GM12878 (cell line): ENCODE measurements around the gene SEMA3C.

ENCODE experiments used
- CBX3 ChIP-seq: fragments of 200-600 bp; sonication (generic); IDR thresholded peaks from 2 replicates; pipeline ENCODE4 v1.6.1; 2016; ENCODE audit warnings: low read depth, borderline replicate concordance
- POLR2A ChIP-seq: IDR thresholded peaks from 2 replicates; pipeline ENCODE4 v1.6.1; 2011; ENCODE audit warnings: low read depth, mild to moderate bottlenecking, low read length
- RAD51 ChIP-seq: fragments of 450-650 bp; IDR thresholded peaks from 2 replicates; pipeline ENCODE4 v1.6.1; 2016; ENCODE audit warnings: moderate library complexity, mild to moderate bottlenecking, inconsistent platforms
- TAF1 ChIP-seq: IDR thresholded peaks from 2 replicates; pipeline ENCODE4 v1.6.1; 2011; ENCODE audit warnings: mild to moderate bottlenecking, low read depth, low read length, borderline replicate concordance
- TF ChIP-seq, protein P1 (sequence below): IDR thresholded peaks from 2 replicates; pipeline ENCODE4 v1.6.1; 2012; ENCODE audit warnings: low read depth, low read length, improper control_type of control experiment
- TF ChIP-seq, protein P2 (sequence below): IDR thresholded peaks from 2 replicates; pipeline ENCODE4 v1.6.1; 2012; ENCODE audit warnings: mild to moderate bottlenecking, low read depth, low read length
- TF ChIP-seq, protein P3 (sequence below): IDR thresholded peaks from 2 replicates; pipeline ENCODE4 v1.6.1; 2011; ENCODE audit warnings: low read depth, mild to moderate bottlenecking, low read length, moderate library complexity, borderline replicate concordance; ENCODE audit errors: extremely low read depth
- TF ChIP-seq, protein P4 (sequence below): fragments of 450-650 bp; IDR thresholded peaks from 2 replicates; pipeline ENCODE4 v1.6.1; 2018; ENCODE audit warnings: borderline replicate concordance, mild to moderate bottlenecking; ENCODE audit not compliant: partially characterized antibody

DNA sequence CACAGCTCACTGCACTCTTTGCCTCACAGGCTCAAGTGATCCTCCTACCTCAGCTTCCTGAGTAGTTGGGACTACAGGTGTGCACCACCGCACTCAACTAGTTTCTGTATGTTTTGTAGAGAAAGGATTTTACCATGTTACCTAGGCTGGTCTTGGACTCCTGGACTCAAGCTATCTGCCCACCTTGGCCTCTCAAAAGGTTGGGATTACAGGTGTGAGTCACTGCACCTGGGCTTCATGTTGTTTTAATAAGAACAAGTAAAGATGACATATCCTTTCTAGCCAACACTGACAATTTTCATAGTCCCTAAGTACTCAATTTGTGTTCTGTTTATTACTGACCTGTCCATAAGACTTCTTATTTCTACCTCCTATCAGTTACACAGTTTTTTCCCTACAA is 16.8 kb downstream of the SEMA3C start:
- TF ChIP-seq POLR2A (no peak), TAF1 (no peak), RAD51 (no peak), CBX3 (no peak)
- TF ChIP-seq, protein P1, sequence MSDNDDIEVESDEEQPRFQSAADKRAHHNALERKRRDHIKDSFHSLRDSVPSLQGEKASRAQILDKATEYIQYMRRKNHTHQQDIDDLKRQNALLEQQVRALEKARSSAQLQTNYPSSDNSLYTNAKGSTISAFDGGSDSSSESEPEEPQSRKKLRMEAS, result no peak
- TF ChIP-seq, protein P2, sequence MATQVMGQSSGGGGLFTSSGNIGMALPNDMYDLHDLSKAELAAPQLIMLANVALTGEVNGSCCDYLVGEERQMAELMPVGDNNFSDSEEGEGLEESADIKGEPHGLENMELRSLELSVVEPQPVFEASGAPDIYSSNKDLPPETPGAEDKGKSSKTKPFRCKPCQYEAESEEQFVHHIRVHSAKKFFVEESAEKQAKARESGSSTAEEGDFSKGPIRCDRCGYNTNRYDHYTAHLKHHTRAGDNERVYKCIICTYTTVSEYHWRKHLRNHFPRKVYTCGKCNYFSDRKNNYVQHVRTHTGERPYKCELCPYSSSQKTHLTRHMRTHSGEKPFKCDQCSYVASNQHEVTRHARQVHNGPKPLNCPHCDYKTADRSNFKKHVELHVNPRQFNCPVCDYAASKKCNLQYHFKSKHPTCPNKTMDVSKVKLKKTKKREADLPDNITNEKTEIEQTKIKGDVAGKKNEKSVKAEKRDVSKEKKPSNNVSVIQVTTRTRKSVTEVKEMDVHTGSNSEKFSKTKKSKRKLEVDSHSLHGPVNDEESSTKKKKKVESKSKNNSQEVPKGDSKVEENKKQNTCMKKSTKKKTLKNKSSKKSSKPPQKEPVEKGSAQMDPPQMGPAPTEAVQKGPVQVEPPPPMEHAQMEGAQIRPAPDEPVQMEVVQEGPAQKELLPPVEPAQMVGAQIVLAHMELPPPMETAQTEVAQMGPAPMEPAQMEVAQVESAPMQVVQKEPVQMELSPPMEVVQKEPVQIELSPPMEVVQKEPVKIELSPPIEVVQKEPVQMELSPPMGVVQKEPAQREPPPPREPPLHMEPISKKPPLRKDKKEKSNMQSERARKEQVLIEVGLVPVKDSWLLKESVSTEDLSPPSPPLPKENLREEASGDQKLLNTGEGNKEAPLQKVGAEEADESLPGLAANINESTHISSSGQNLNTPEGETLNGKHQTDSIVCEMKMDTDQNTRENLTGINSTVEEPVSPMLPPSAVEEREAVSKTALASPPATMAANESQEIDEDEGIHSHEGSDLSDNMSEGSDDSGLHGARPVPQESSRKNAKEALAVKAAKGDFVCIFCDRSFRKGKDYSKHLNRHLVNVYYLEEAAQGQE, result no peak
- TF ChIP-seq, protein P3, sequence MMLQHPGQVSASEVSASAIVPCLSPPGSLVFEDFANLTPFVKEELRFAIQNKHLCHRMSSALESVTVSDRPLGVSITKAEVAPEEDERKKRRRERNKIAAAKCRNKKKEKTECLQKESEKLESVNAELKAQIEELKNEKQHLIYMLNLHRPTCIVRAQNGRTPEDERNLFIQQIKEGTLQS, result no peak
- TF ChIP-seq, protein P4, sequence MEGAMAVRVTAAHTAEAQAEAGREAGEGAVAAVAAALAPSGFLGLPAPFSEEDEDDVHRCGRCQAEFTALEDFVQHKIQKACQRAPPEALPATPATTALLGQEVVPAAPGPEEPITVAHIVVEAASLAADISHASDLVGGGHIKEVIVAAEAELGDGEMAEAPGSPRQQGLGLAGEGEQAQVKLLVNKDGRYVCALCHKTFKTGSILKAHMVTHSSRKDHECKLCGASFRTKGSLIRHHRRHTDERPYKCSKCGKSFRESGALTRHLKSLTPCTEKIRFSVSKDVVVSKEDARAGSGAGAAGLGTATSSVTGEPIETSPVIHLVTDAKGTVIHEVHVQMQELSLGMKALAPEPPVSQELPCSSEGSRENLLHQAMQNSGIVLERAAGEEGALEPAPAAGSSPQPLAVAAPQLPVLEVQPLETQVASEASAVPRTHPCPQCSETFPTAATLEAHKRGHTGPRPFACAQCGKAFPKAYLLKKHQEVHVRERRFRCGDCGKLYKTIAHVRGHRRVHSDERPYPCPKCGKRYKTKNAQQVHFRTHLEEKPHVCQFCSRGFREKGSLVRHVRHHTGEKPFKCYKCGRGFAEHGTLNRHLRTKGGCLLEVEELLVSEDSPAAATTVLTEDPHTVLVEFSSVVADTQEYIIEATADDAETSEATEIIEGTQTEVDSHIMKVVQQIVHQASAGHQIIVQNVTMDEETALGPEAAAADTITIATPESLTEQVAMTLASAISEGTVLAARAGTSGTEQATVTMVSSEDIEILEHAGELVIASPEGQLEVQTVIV, result no peak
